Spleen (tissue), 7 donors: ENCODE data around the gene DHRS11.

ENCODE experiments used
- CTCF ChIP-seq, 11 experiments: fragments of 200-600 bp in 7 of 11; fragments of 450-650 bp in 4 of 11; sonication (generic) in 4 of 11; IDR thresholded peaks in 8 of 11; conservative IDR thresholded peaks in 3 of 11; 1 replicate in 7 of 11; 2 replicates in 4 of 11; pipeline versions ENCODE4 v1.4.0 to v1.8.0; 2016 to 2021; ENCODE audit warnings: antibody characterized with exemption in 11 of 11, inconsistent platforms in 4 of 11, mild to moderate bottlenecking in 1 of 11
- POLR2AphosphoS5 ChIP-seq, 3 donors: sonication (generic); formaldehyde crosslinking; IDR thresholded peaks; one replicate each; pipeline ENCODE4 v1.5.1; 2017; ENCODE audit warnings: antibody characterized with exemption in 3 of 3
- donor health status: DM: no; HTN: no; CAD: no; lungs with moderate emphysema.
- donor health status: DM: no; HTN: no; CAD: no.
- donor health status: DM: no; HTN: no; CAD: no.

GRCh38 chr17:36599546-36600250, 8.0 kb downstream of the DHRS11 start:
- TF ChIP-seq CTCF (IDR thresholded peaks at IDR 0.05 in 8 of 11, conservative IDR thresholded peaks at IDR 0.05 in 3 of 11): no peak
- no peak for TF ChIP-seq POLR2AphosphoS5 (IDR thresholded peaks at IDR 0.05)
